HG02588 (cell line): ENCODE measurements around the gene SMIM5.
"Not testable (repeated sequence)": the region's sequence is repeated elsewhere in the genome, so short reads cannot be mapped to it uniquely, and the experiment has no call there.

Experiments used
- ATAC-seq: cut with Tn5 transposase; IDR thresholded peaks from one replicate; pipeline ENCODE4 v1.9.1; 2021; ENCODE audit warnings: mild to moderate bottlenecking, moderate library complexity; ENCODE audit not compliant: unreplicated experiment

Gene SMIM5

GRCh38 chr17:75632863-75633485, at the start of gene SMIM5:
TSS of gene SMIM5 (plus strand) at chr17:75633434. CDS start at chr17:75640202, 6,768 bp downstream.
- peak; percentile 52 for ATAC-seq

GRCh38 chr17:75584849-75585175, 48.4 kb upstream of the SMIM5 start:
- no peak for ATAC-seq

GRCh38 chr17:75587675-75588595, 45.3 kb upstream of the SMIM5 start, which contains the start of gene MYO15B:
TSS of gene MYO15B (plus strand) at chr17:75587800. CDS start at chr17:75588058, 258 bp downstream.
- no peak for ATAC-seq

GRCh38 chr17:75588596-75589011, 44.6 kb upstream of the SMIM5 start:
- ATAC-seq = peak; percentile 11

- peak; percentile 86 for ATAC-seq
Observed at GRCh38 chr17:75589012-75589918, 44.0 kb upstream of the SMIM5 start.

- ATAC-seq = no peak
Observed at GRCh38 chr17:75589919-75590303, 43.3 kb upstream of the SMIM5 start.

GRCh38 chr17:75590314-75590761, 42.9 kb upstream of the SMIM5 start:
- no peak for ATAC-seq

GRCh38 chr17:75590849-75591721, 42.1 kb upstream of the SMIM5 start:
- no peak for ATAC-seq

- no peak for ATAC-seq
Observed at GRCh38 chr17:75591722-75592302, 41.4 kb upstream of the SMIM5 start.

- ATAC-seq = no peak
Observed at GRCh38 chr17:75592348-75593020, 40.8 kb upstream of the SMIM5 start.

- not testable (repeated sequence) for ATAC-seq
Observed at GRCh38 chr17:75593430-75593829, 39.8 kb upstream of the SMIM5 start.

GRCh38 chr17:75594499-75595283, 38.5 kb upstream of the SMIM5 start:
- no peak for ATAC-seq

- ATAC-seq = no peak
Observed at GRCh38 chr17:75595284-75595919, 37.8 kb upstream of the SMIM5 start.

GRCh38 chr17:75595920-75596313, 37.3 kb upstream of the SMIM5 start:
- ATAC-seq = no peak

- no peak for ATAC-seq
Observed at GRCh38 chr17:75596320-75597087, 36.7 kb upstream of the SMIM5 start.

- no peak for ATAC-seq
Observed at GRCh38 chr17:75601057-75601987, 31.9 kb upstream of the SMIM5 start.
